SK-N-SH (cell line): Measurements from ENCODE around the gene PMF1. TPM values are rescaled to one million over a fixed set of nuclear protein-coding genes. Genes with fewer than 3 reads are reported as not detected.

ENCODE experiments used
- CTCF ChIA-PET: fragments of 300-600, 350-600 bp; formaldehyde crosslinking; extraction: SDS; loops from one replicate; lab custom pipeline; 2021; lab: Yijun Ruan, JAX
- POLR2A ChIA-PET: fragments of 350-600 bp; sonication (Branson Sonifier 250); formaldehyde crosslinking; extraction: SDS; loops from one replicate; lab custom pipeline; 2020; ENCODE audit warnings: antibody characterized with exemption, inconsistent platforms; lab: Yijun Ruan, JAX
- DNase-seq: peaks from one replicate; pipeline ENCODE4 v3.0.0; 2012
- H2AFZ ChIP-seq: fragments of 200-600 bp; sonication (generic); 2 replicates; pipeline ENCODE4 v1.8.1; 2016; ENCODE audit warnings: antibody characterized with exemption, mild to moderate bottlenecking, low read depth
- H3F3A ChIP-seq: fragments of 200-600 bp; sonication (generic); replicated peaks from 2 replicates; pipeline ENCODE3; 2016; ENCODE audit warnings: antibody characterized with exemption, mild to moderate bottlenecking; ENCODE audit not compliant: insufficient read depth
- H3K27ac ChIP-seq, 2 experiments: fragments of 200-500 bp in 1 of 2; fragments of 200-600 bp in 1 of 2; sonication (Bioruptor generic) in 1 of 2; sonication (generic), shearing (Covaris generic) in 1 of 2; 2 replicates each; pipeline versions ENCODE4 v1.5.1 to v1.6.1; 2014 to 2016; ENCODE audit warnings: low read depth in 2 of 2, inconsistent platforms in 1 of 2, low read length in 1 of 2, mild to moderate bottlenecking in 1 of 2, mixed read lengths in 1 of 2
- H3K27me3 ChIP-seq: fragments of 200-600 bp; sonication (generic), shearing (Covaris generic); 2 replicates; pipeline ENCODE4 v1.6.1; 2016; ENCODE audit warnings: mixed run types; ENCODE audit not compliant: insufficient read depth
- H3K36me3 ChIP-seq, 2 experiments: fragments of 200-500 bp in 1 of 2; fragments of 200-600 bp in 1 of 2; sonication (Bioruptor generic) in 1 of 2; sonication (generic) in 1 of 2; replicated peaks in 1 of 2; 2 replicates each; pipeline versions ENCODE3 to v1.5.1; 2014 to 2016; ENCODE audit warnings: low read length in 1 of 2, mild to moderate bottlenecking in 1 of 2; ENCODE audit not compliant: insufficient read depth in 2 of 2, control insufficient read depth in 1 of 2
- H3K4me1 ChIP-seq, 2 experiments: fragments of 200-500 bp in 1 of 2; fragments of 200-600 bp in 1 of 2; sonication (Bioruptor generic) in 1 of 2; sonication (generic), shearing (Covaris generic) in 1 of 2; 2 replicates each; pipeline versions ENCODE4 v1.5.1 to v1.6.1; 2014 to 2016; ENCODE audit warnings: low read depth in 1 of 2, low read length in 1 of 2, mixed run types in 1 of 2; ENCODE audit not compliant: insufficient read depth in 2 of 2, control insufficient read depth in 1 of 2
- H3K4me2 ChIP-seq: fragments of 200-600 bp; sonication (generic), shearing (Covaris generic); 2 replicates; pipeline ENCODE4 v1.6.1; 2017; ENCODE audit warnings: mixed run types
- H3K4me3 ChIP-seq, 2 experiments: fragments of 200-500 bp in 1 of 2; fragments of 200-600 bp in 1 of 2; sonication (Bioruptor generic) in 1 of 2; sonication (generic), shearing (Covaris generic) in 1 of 2; 2 replicates each; pipeline versions ENCODE4 v1.5.1 to v1.8.1; 2014 to 2016; ENCODE audit warnings: low read depth in 2 of 2, inconsistent platforms in 1 of 2, low read length in 1 of 2, mild to moderate bottlenecking in 1 of 2, mixed read lengths in 1 of 2, moderate library complexity in 1 of 2
- H3K79me2 ChIP-seq: fragments of 200-600 bp; sonication (generic); 2 replicates; pipeline ENCODE4 v1.8.1; 2017; ENCODE audit warnings: mild to moderate bottlenecking; ENCODE audit not compliant: insufficient read depth
- H3K9ac ChIP-seq: fragments of 200-600 bp; sonication (generic); 2 replicates; pipeline ENCODE4 v1.6.1; 2017; ENCODE audit warnings: mixed run types
- H3K9me2 ChIP-seq: fragments of 200-600 bp; sonication (generic); 2 replicates; pipeline ENCODE4 v1.6.1; 2017; ENCODE audit warnings: mixed run types
- H3K9me3 ChIP-seq: fragments of 200-600 bp; sonication (generic); 2 replicates; pipeline ENCODE4 v1.6.1; 2017; ENCODE audit warnings: mixed run types, mild to moderate bottlenecking, moderate library complexity
- H4K20me1 ChIP-seq: fragments of 200-600 bp; sonication (generic); 2 replicates; pipeline ENCODE4 v1.6.1; 2017; ENCODE audit warnings: mild to moderate bottlenecking, mixed run types; ENCODE audit not compliant: insufficient read depth
- ELF1 ChIP-seq: IDR thresholded peaks from 2 replicates; pipeline ENCODE4 v1.4.0; 2012
- EP300 ChIP-seq, 2 experiments: IDR thresholded peaks; 2 replicates each; pipeline versions ENCODE4 v1.4.0 to v1.6.1; 2012; ENCODE audit warnings: borderline replicate concordance in 1 of 2, low read depth in 1 of 2, low read length in 1 of 2
- FOSL2 ChIP-seq: IDR thresholded peaks from 2 replicates; pipeline ENCODE4 v1.4.0; 2012; ENCODE audit warnings: low read depth, mild to moderate bottlenecking, moderate library complexity, borderline replicate concordance
- JUND ChIP-seq: IDR thresholded peaks from 2 replicates; pipeline ENCODE4 v1.4.0; 2012
- NFIC ChIP-seq: IDR thresholded peaks from 2 replicates; pipeline ENCODE4 v1.4.0; 2012; ENCODE audit warnings: borderline replicate concordance
- POLR2AphosphoS5 ChIP-seq: IDR thresholded peaks from 2 replicates; pipeline ENCODE4 v1.6.1; 2012; ENCODE audit warnings: low read depth, low read length
- RFX5 ChIP-seq: IDR thresholded peaks from 2 replicates; pipeline ENCODE4 v1.6.1; 2012; ENCODE audit warnings: mild to moderate bottlenecking, improper control_type of control experiment, low read length
- SIN3A ChIP-seq: IDR thresholded peaks from 2 replicates; pipeline ENCODE4 v1.6.1; 2012; ENCODE audit warnings: low read depth, mild to moderate bottlenecking, low read length, moderate library complexity, borderline replicate concordance
- TEAD4 ChIP-seq: IDR thresholded peaks from 2 replicates; pipeline ENCODE4 v1.4.0; 2012; ENCODE audit warnings: mild to moderate bottlenecking, borderline replicate concordance; ENCODE audit not compliant: insufficient read depth
- ZBTB33 ChIP-seq: IDR thresholded peaks from 2 replicates; pipeline ENCODE4 v1.4.0; 2012; ENCODE audit warnings: low read depth, borderline replicate concordance
- WGBS: methylation state at CpG from one replicate; pipeline ENCODE4 v1.1.6; 2017; ENCODE audit warnings: low lambda C conversion rate; 5-methylcytosine and 5-hydroxymethylcytosine counted together
- polyA plus RNA-seq, 3 experiments: library from polyadenylated mRNA; depleted of rRNA; stranded (reverse); fragments of >200 nt; gene quantifications; 2 replicates each; pipeline ENCODE4 v1.2.3, GENCODE V29; 2012
- TF ChIP-seq, protein P1 (sequence below): fragments of 150-350 bp; IDR thresholded peaks from 2 replicates; pipeline ENCODE4 v1.6.1; 2017; ENCODE audit warnings: antibody characterized with exemption, low read length, low read depth, borderline replicate concordance

Gene PMF1
- polyA plus RNA-seq, 1 of the 3 experiments (the other 2 are of a cell fraction): 89.5 TPM

- POLR2A ChIA-PET: interaction anchor here (0.8 kb wide), 1 partner anchor 11 kb away, joined by 3 read pairs; the partner anchor contains the start of gene GLMP
- no peak overlapping the region for H2AFZ ChIP-seq
Observed at GRCh38 chr1:156284757-156285156, 72.0 kb downstream of the PMF1 start.

GRCh38 chr1:156285437-156285836 is 72.6 kb downstream of the PMF1 start:
- H4K20me1 ChIP-seq: peaks cover 15% of the 10 kb centered on the region
- POLR2A ChIA-PET: interaction anchor here (0.8 kb wide), 1 partner anchor 10 kb away, joined by 3 read pairs; the partner anchor contains the start of gene GLMP
- peaks cover 33% of the 10 kb centered on the region for H3K79me2 ChIP-seq
- H3K27ac ChIP-seq: no peak overlapping the region
- H3K4me3 ChIP-seq: no peak overlapping the region
- DNase-seq: no peak
- TF ChIP-seq POLR2AphosphoS5 (no peak), EP300 (IDR thresholded peaks at IDR 0.05; ENCODE audit: borderline replicate concordance in 1 of 2, low read depth in 1 of 2, low read length in 1 of 2) (no peak)
- TF ChIP-seq, protein P1, sequence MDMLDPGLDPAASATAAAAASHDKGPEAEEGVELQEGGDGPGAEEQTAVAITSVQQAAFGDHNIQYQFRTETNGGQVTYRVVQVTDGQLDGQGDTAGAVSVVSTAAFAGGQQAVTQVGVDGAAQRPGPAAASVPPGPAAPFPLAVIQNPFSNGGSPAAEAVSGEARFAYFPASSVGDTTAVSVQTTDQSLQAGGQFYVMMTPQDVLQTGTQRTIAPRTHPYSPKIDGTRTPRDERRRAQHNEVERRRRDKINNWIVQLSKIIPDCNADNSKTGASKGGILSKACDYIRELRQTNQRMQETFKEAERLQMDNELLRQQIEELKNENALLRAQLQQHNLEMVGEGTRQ: no peak
- 89% methylated on average over 5 of the region's 21 CpGs for WGBS
- no peaks in the 10 kb centered on the region for H3K27me3 ChIP-seq
- no peak overlapping the region for H2AFZ ChIP-seq
- H3K4me1 ChIP-seq: peaks cover 10 to 17% of the 10 kb centered on the region in 2 experiments; a peak in 2 of 4 replicates
- H3K36me3 ChIP-seq: peaks cover 4 to 17% of the 10 kb centered on the region in 2 experiments
- H3K4me2 ChIP-seq: no peak overlapping the region
- H3F3A ChIP-seq: peaks cover 20% of the 10 kb centered on the region
- no peaks in the 10 kb centered on the region for H3K9me3 ChIP-seq
- no peaks in the 10 kb centered on the region for H3K9me2 ChIP-seq
- H3K9ac ChIP-seq: no peak overlapping the region
- CTCF ChIA-PET: interaction anchor here (1.2 kb wide), 1 partner anchor 50 kb away, joined by 3 read pairs; no protein-coding TSS in a partner anchor

More at GRCh38 chr1:156284757-156285156, 72.0 kb downstream of the PMF1 start:
- H3K36me3 ChIP-seq: peaks cover 8 to 14% of the 10 kb centered on the region in 2 experiments
- H3K4me1 ChIP-seq: peaks cover 10 to 17% of the 10 kb centered on the region in 2 experiments; a peak in 2 of 4 replicates
- H3K4me2 ChIP-seq: no peak overlapping the region
- DNase-seq: no peak
- peaks cover 22% of the 10 kb centered on the region for H4K20me1 ChIP-seq
- 91% methylated on average over 4 of the region's 4 CpGs for WGBS
- no peaks in the 10 kb centered on the region for H3K9me2 ChIP-seq
- H3K9ac ChIP-seq: no peak overlapping the region
- TF ChIP-seq TEAD4 (no peak), SIN3A (no peak)
- H3K9me3 ChIP-seq: no peaks in the 10 kb centered on the region
- peaks cover 14% of the 10 kb centered on the region for H3F3A ChIP-seq
- CTCF ChIA-PET: interaction anchor here (1.1 to 1.9 kb wide), 4 partner anchors 35 to 218 kb away, joined by 3 to 8 read pairs (median 4); no protein-coding TSS in a partner anchor
- no peak overlapping the region for H3K27ac ChIP-seq
- peaks cover 39% of the 10 kb centered on the region for H3K79me2 ChIP-seq
- no peak overlapping the region for H3K4me3 ChIP-seq
- no peaks in the 10 kb centered on the region for H3K27me3 ChIP-seq

GRCh38 chr1:156286061-156286460 is 73.3 kb downstream of the PMF1 start:
- Histone ChIP-seq H3K9me2 (no peaks in the 10 kb centered on the region), H2AFZ (no peak overlapping the region), H4K20me1 (peaks cover 9% of the 10 kb centered on the region), H3K27me3 (no peaks in the 10 kb centered on the region), H3F3A (peaks cover 17% of the 10 kb centered on the region), H3K9me3 (no peaks in the 10 kb centered on the region), H3K4me3 (no peak overlapping the region), H3K27ac (no peak overlapping the region), H3K4me2 (no peak overlapping the region), H3K9ac (no peak overlapping the region), H3K79me2 (peaks cover 26% of the 10 kb centered on the region), H3K4me1 (peaks cover 6 to 16% of the 10 kb centered on the region in 2 experiments; a peak in 2 of 4 replicates)
- no peak for DNase-seq
- no peak for TF ChIP-seq ELF1
- TF ChIP-seq, protein P1: no peak
- no peak for TF ChIP-seq ZBTB33
- TF ChIP-seq RFX5: no peak
- TF ChIP-seq FOSL2: no peak
- TF ChIP-seq NFIC: no peak
- TF ChIP-seq JUND: no peak
- TF ChIP-seq, all 33 proteins: peak for 0
- 91% methylated on average over 8 of the region's 8 CpGs for WGBS
- CTCF ChIA-PET: interaction anchor here (1.2 kb wide), 1 partner anchor 49 kb away, joined by 3 read pairs; no protein-coding TSS in a partner anchor
- POLR2A ChIA-PET: no interaction called here
- peaks cover 4 to 14% of the 10 kb centered on the region in 2 experiments for H3K36me3 ChIP-seq
